Tibial nerve (tissue), 4 donors: ENCODE measurements around the gene PNMT.

ENCODE experiments used
- CTCF ChIP-seq, 5 experiments: fragments of 200-600 bp in 3 of 5; fragments of 450-650 bp in 2 of 5; sonication (generic) in 3 of 5; IDR thresholded peaks; one replicate each; pipeline ENCODE4 v1.5.1; 2016 to 2019; ENCODE audit warnings: antibody characterized with exemption in 5 of 5, mild to moderate bottlenecking in 3 of 5, moderate library complexity in 2 of 5
- EP300 ChIP-seq, 2 donors: sonication (generic); formaldehyde crosslinking; IDR thresholded peaks; one replicate each; pipeline ENCODE4 v1.6.1; 2017; ENCODE audit warnings: antibody characterized with exemption in 2 of 2, mild to moderate bottlenecking in 1 of 2
- POLR2A ChIP-seq, 2 donors: fragments of 450-650 bp; IDR thresholded peaks; one replicate each; pipeline ENCODE4 v1.6.1; 2017; ENCODE audit warnings: antibody characterized with exemption in 2 of 2, mild to moderate bottlenecking in 2 of 2, moderate library complexity in 2 of 2

- TF ChIP-seq CTCF (IDR thresholded peaks at IDR 0.05): no peak
- no peak for TF ChIP-seq POLR2A (IDR thresholded peaks at IDR 0.05)
- no peak for TF ChIP-seq EP300 (IDR thresholded peaks at IDR 0.05)
Observed at GRCh38 chr17:39628655-39629493, 39.4 kb upstream of the PNMT start.
